Measurements from ENCODE around the gene MBOAT1.
A peak's percentile ranks its signal among the peaks of the same experiment; 100 is the strongest.

Gene MBOAT1

GRCh38 chr6:20205722-20206161 lies 6.5 kb downstream of the MBOAT1 start:
- no peaks in the 10 kb centered on the region for H3K36me3 ChIP-seq (ENCODE audit: control insufficient read depth in 2 of 2, insufficient read depth in 2 of 2, low read length in 2 of 2)
- H3K27ac ChIP-seq (ENCODE audit: low read depth in 2 of 2, low read length in 2 of 2): peak overlapping the region in 1 of 2 donors; percentile 18
- no peak overlapping the region for H3K4me3 ChIP-seq (ENCODE audit: low read length in 2 of 2)
- no peaks in the 10 kb centered on the region for H3K9me3 ChIP-seq (ENCODE audit: control insufficient read depth in 2 of 2, low read length in 2 of 2)
- H3K4me1 ChIP-seq (ENCODE audit: control insufficient read depth in 2 of 2, insufficient read depth in 2 of 2, low read length in 2 of 2): peaks cover 23 to 45% of the 10 kb centered on the region in 2 donors
- H3K27me3 ChIP-seq (ENCODE audit: control insufficient read depth in 2 of 2, insufficient read depth in 2 of 2, low read length in 2 of 2): no peaks in the 10 kb centered on the region
- no peak overlapping the region for H3K9ac ChIP-seq (ENCODE audit: low read depth in 1 of 2, low read length in 2 of 2)

- Histone ChIP-seq H3K27me3 (ENCODE audit: control insufficient read depth in 2 of 2, insufficient read depth in 2 of 2, low read length in 2 of 2) (no peaks in the 10 kb centered on the region), H3K9me3 (ENCODE audit: control insufficient read depth in 2 of 2, low read length in 2 of 2) (no peaks in the 10 kb centered on the region), H3K27ac (ENCODE audit: low read depth in 2 of 2, low read length in 2 of 2) (peak overlapping the region; percentile 46 to 53), H3K9ac (ENCODE audit: low read depth in 1 of 2, low read length in 2 of 2) (no peak overlapping the region), H3K36me3 (ENCODE audit: control insufficient read depth in 2 of 2, insufficient read depth in 2 of 2, low read length in 2 of 2) (no peaks in the 10 kb centered on the region), H3K4me3 (ENCODE audit: low read length in 2 of 2) (no peak overlapping the region), H3K4me1 (ENCODE audit: control insufficient read depth in 2 of 2, insufficient read depth in 2 of 2, low read length in 2 of 2) (peaks cover 25 to 45% of the 10 kb centered on the region in 2 donors)
These were observed 7.8 kb downstream of the MBOAT1 start for GRCh38 chr6:20204512-20204894.

- Histone ChIP-seq H3K4me1 (ENCODE audit: control insufficient read depth in 2 of 2, insufficient read depth in 2 of 2, low read length in 2 of 2) (peaks cover 28 to 45% of the 10 kb centered on the region in 2 donors), H3K36me3 (ENCODE audit: control insufficient read depth in 2 of 2, insufficient read depth in 2 of 2, low read length in 2 of 2) (no peaks in the 10 kb centered on the region), H3K4me3 (ENCODE audit: low read length in 2 of 2) (no peak overlapping the region), H3K9me3 (ENCODE audit: control insufficient read depth in 2 of 2, low read length in 2 of 2) (no peaks in the 10 kb centered on the region), H3K27me3 (ENCODE audit: control insufficient read depth in 2 of 2, insufficient read depth in 2 of 2, low read length in 2 of 2) (no peaks in the 10 kb centered on the region), H3K9ac (ENCODE audit: low read depth in 1 of 2, low read length in 2 of 2) (no peak overlapping the region), H3K27ac (ENCODE audit: low read depth in 2 of 2, low read length in 2 of 2) (peak overlapping the region; percentile 46 to 53)
These were observed 8.4 kb downstream of the MBOAT1 start for GRCh38 chr6:20203561-20204511.

GRCh38 chr6:20202699-20203302 lies 9.5 kb downstream of the MBOAT1 start:
- Histone ChIP-seq H3K4me1 (ENCODE audit: control insufficient read depth in 2 of 2, insufficient read depth in 2 of 2, low read length in 2 of 2) (peaks cover 31 to 49% of the 10 kb centered on the region in 2 donors), H3K9ac (ENCODE audit: low read depth in 1 of 2, low read length in 2 of 2) (no peak overlapping the region)

GRCh38 chr6:20202324-20202658 lies 10.0 kb downstream of the MBOAT1 start:
- peaks cover 31 to 53% of the 10 kb centered on the region in 2 donors for H3K4me1 ChIP-seq (ENCODE audit: control insufficient read depth in 2 of 2, insufficient read depth in 2 of 2, low read length in 2 of 2)
- H3K4me3 ChIP-seq (ENCODE audit: low read length in 2 of 2): no peak overlapping the region
- no peaks in the 10 kb centered on the region for H3K36me3 ChIP-seq (ENCODE audit: control insufficient read depth in 2 of 2, insufficient read depth in 2 of 2, low read length in 2 of 2)
- H3K9ac ChIP-seq (ENCODE audit: low read depth in 1 of 2, low read length in 2 of 2): no peak overlapping the region
- H3K27me3 ChIP-seq (ENCODE audit: control insufficient read depth in 2 of 2, insufficient read depth in 2 of 2, low read length in 2 of 2): no peaks in the 10 kb centered on the region
- no peaks in the 10 kb centered on the region for H3K9me3 ChIP-seq (ENCODE audit: control insufficient read depth in 2 of 2, low read length in 2 of 2)
- no peak overlapping the region for H3K27ac ChIP-seq (ENCODE audit: low read depth in 2 of 2, low read length in 2 of 2)

More at GRCh38 chr6:20202699-20203302, 9.5 kb downstream of the MBOAT1 start:
- no peaks in the 10 kb centered on the region for H3K36me3 ChIP-seq (ENCODE audit: control insufficient read depth in 2 of 2, insufficient read depth in 2 of 2, low read length in 2 of 2)
- no peaks in the 10 kb centered on the region for H3K9me3 ChIP-seq (ENCODE audit: control insufficient read depth in 2 of 2, low read length in 2 of 2)
- no peak overlapping the region for H3K4me3 ChIP-seq (ENCODE audit: low read length in 2 of 2)
- no peaks in the 10 kb centered on the region for H3K27me3 ChIP-seq (ENCODE audit: control insufficient read depth in 2 of 2, insufficient read depth in 2 of 2, low read length in 2 of 2)
- no peak overlapping the region for H3K27ac ChIP-seq (ENCODE audit: low read depth in 2 of 2, low read length in 2 of 2)

GRCh38 chr6:20200761-20201630 lies 11.3 kb downstream of the MBOAT1 start:
- peaks cover 31 to 44% of the 10 kb centered on the region in 2 donors for H3K4me1 ChIP-seq (ENCODE audit: control insufficient read depth in 2 of 2, insufficient read depth in 2 of 2, low read length in 2 of 2)
- H3K27me3 ChIP-seq (ENCODE audit: control insufficient read depth in 2 of 2, insufficient read depth in 2 of 2, low read length in 2 of 2): no peaks in the 10 kb centered on the region
- H3K36me3 ChIP-seq (ENCODE audit: control insufficient read depth in 2 of 2, insufficient read depth in 2 of 2, low read length in 2 of 2): no peaks in the 10 kb centered on the region
- H3K9me3 ChIP-seq (ENCODE audit: control insufficient read depth in 2 of 2, low read length in 2 of 2): no peaks in the 10 kb centered on the region
- H3K27ac ChIP-seq (ENCODE audit: low read depth in 2 of 2, low read length in 2 of 2): peak overlapping the region; percentile 1 to 54
- no peak overlapping the region for H3K4me3 ChIP-seq (ENCODE audit: low read length in 2 of 2)
- H3K9ac ChIP-seq (ENCODE audit: low read depth in 1 of 2, low read length in 2 of 2): no peak overlapping the region

- H3K9me3 ChIP-seq (ENCODE audit: control insufficient read depth in 2 of 2, low read length in 2 of 2): no peaks in the 10 kb centered on the region
- peak overlapping the region in 1 of 2 donors; percentile 18 for H3K9ac ChIP-seq (ENCODE audit: low read depth in 1 of 2, low read length in 2 of 2)
- no peaks in the 10 kb centered on the region for H3K36me3 ChIP-seq (ENCODE audit: control insufficient read depth in 2 of 2, insufficient read depth in 2 of 2, low read length in 2 of 2)
- peak overlapping the region; percentile 59 to 69 for H3K27ac ChIP-seq (ENCODE audit: low read depth in 2 of 2, low read length in 2 of 2)
- H3K4me1 ChIP-seq (ENCODE audit: control insufficient read depth in 2 of 2, insufficient read depth in 2 of 2, low read length in 2 of 2): peaks cover 18 to 25% of the 10 kb centered on the region in 2 donors
- peak overlapping the region; percentile 8 to 11 for H3K4me3 ChIP-seq (ENCODE audit: low read length in 2 of 2)
- H3K27me3 ChIP-seq (ENCODE audit: control insufficient read depth in 2 of 2, insufficient read depth in 2 of 2, low read length in 2 of 2): no peaks in the 10 kb centered on the region
These were observed 13.5 kb downstream of the MBOAT1 start for GRCh38 chr6:20198775-20199174.

GRCh38 chr6:20198156-20198774 lies 14.0 kb downstream of the MBOAT1 start:
- no peaks in the 10 kb centered on the region for H3K27me3 ChIP-seq (ENCODE audit: control insufficient read depth in 2 of 2, insufficient read depth in 2 of 2, low read length in 2 of 2)
- H3K9ac ChIP-seq (ENCODE audit: low read depth in 1 of 2, low read length in 2 of 2): no peak overlapping the region
- peak overlapping the region; percentile 59 to 69 for H3K27ac ChIP-seq (ENCODE audit: low read depth in 2 of 2, low read length in 2 of 2)
- H3K9me3 ChIP-seq (ENCODE audit: control insufficient read depth in 2 of 2, low read length in 2 of 2): no peaks in the 10 kb centered on the region
- peak overlapping the region; percentile 8 to 27 for H3K4me3 ChIP-seq (ENCODE audit: low read length in 2 of 2)
- peaks cover 16 to 25% of the 10 kb centered on the region in 2 donors for H3K4me1 ChIP-seq (ENCODE audit: control insufficient read depth in 2 of 2, insufficient read depth in 2 of 2, low read length in 2 of 2)
- no peaks in the 10 kb centered on the region for H3K36me3 ChIP-seq (ENCODE audit: control insufficient read depth in 2 of 2, insufficient read depth in 2 of 2, low read length in 2 of 2)

GRCh38 chr6:20197251-20197650 lies 15.0 kb downstream of the MBOAT1 start:
- peaks cover 15 to 29% of the 10 kb centered on the region in 2 donors for H3K4me1 ChIP-seq (ENCODE audit: control insufficient read depth in 2 of 2, insufficient read depth in 2 of 2, low read length in 2 of 2)
- H3K36me3 ChIP-seq (ENCODE audit: control insufficient read depth in 2 of 2, insufficient read depth in 2 of 2, low read length in 2 of 2): no peaks in the 10 kb centered on the region
- H3K27ac ChIP-seq (ENCODE audit: low read depth in 2 of 2, low read length in 2 of 2): no peak overlapping the region
- H3K9me3 ChIP-seq (ENCODE audit: control insufficient read depth in 2 of 2, low read length in 2 of 2): no peaks in the 10 kb centered on the region
- H3K27me3 ChIP-seq (ENCODE audit: control insufficient read depth in 2 of 2, insufficient read depth in 2 of 2, low read length in 2 of 2): no peaks in the 10 kb centered on the region
- H3K4me3 ChIP-seq (ENCODE audit: low read length in 2 of 2): no peak overlapping the region
- H3K9ac ChIP-seq (ENCODE audit: low read depth in 1 of 2, low read length in 2 of 2): no peak overlapping the region
